ENCODE measurements around the gene GZF1.

GZF1 gene

GRCh38 chr20:23367770-23368169 lies 5.8 kb downstream of the GZF1 start:
- no peak overlapping the region for H2BK15ac ChIP-seq (replicated peaks; ENCODE audit: low read depth)
- H2BK5ac ChIP-seq (ENCODE audit: low read length), result no peak overlapping the region
- H4K8ac ChIP-seq (ENCODE audit: low read depth, low read length), result no peak overlapping the region
- H2BK120ac ChIP-seq (ENCODE audit: low read depth, low read length), result no peak overlapping the region
- H3K27ac ChIP-seq (ENCODE audit: low read depth, low read length), result no peak overlapping the region
- H3K4me2 ChIP-seq (ENCODE audit: low read length), result no peak overlapping the region
- no peak overlapping the region for H4K5ac ChIP-seq (ENCODE audit: low read length)
- H2AK5ac ChIP-seq (ENCODE audit: low read length), result no peak overlapping the region
- H3K4ac ChIP-seq (ENCODE audit: low read depth, low read length), result no peak overlapping the region
- H3K27me3 ChIP-seq (ENCODE audit: insufficient read depth, low read length, poor library complexity), result no peaks in the 10 kb centered on the region
- H3K79me2 ChIP-seq (ENCODE audit: control insufficient read depth, insufficient read depth, low read length), result peaks cover 36% of the 10 kb centered on the region
- H3K36me3 ChIP-seq (ENCODE audit: control insufficient read depth, insufficient read depth, low read length), result peaks cover 5% of the 10 kb centered on the region
- peaks cover 27% of the 10 kb centered on the region for H3K79me1 ChIP-seq (ENCODE audit: low read length)
- no peak overlapping the region for H3K9ac ChIP-seq (ENCODE audit: low read length)
- H3K18ac ChIP-seq (ENCODE audit: low read length), result no peak overlapping the region
- peaks cover 7% of the 10 kb centered on the region for H3K4me1 ChIP-seq (ENCODE audit: control insufficient read depth, low read depth, low read length)
- no peak for DNase-seq
- no peak overlapping the region for H3K23ac ChIP-seq (ENCODE audit: low read length)
- no peak overlapping the region for H3K4me3 ChIP-seq (ENCODE audit: low read length)
- H3K56ac ChIP-seq (ENCODE audit: low read length), result no peak overlapping the region

- peaks cover under 1% of the 10 kb centered on the region for H3K4me1 ChIP-seq (ENCODE audit: control insufficient read depth, low read depth, low read length)
- no peak overlapping the region for H3K4me2 ChIP-seq (ENCODE audit: low read length)
- no peak overlapping the region for H3K9ac ChIP-seq (ENCODE audit: low read length)
- H3K18ac ChIP-seq (ENCODE audit: low read length), result no peak overlapping the region
- no peak overlapping the region for H3K27ac ChIP-seq (ENCODE audit: low read depth, low read length)
- no peak overlapping the region for H2BK15ac ChIP-seq (replicated peaks; ENCODE audit: low read depth)
- H3K23ac ChIP-seq (ENCODE audit: low read length), result no peak overlapping the region
- H4K8ac ChIP-seq (ENCODE audit: low read depth, low read length), result no peak overlapping the region
- peaks cover 7% of the 10 kb centered on the region for H3K36me3 ChIP-seq (ENCODE audit: control insufficient read depth, insufficient read depth, low read length)
- no peak for DNase-seq
- peaks cover 29% of the 10 kb centered on the region for H3K79me2 ChIP-seq (ENCODE audit: control insufficient read depth, insufficient read depth, low read length)
- WGBS (ENCODE audit: extremely low coverage, insufficient coverage, low lambda C conversion rate), result no CpG with 5 or more reads among the region's 2 CpGs
- H2BK120ac ChIP-seq (ENCODE audit: low read depth, low read length), result no peak overlapping the region
- H2AK5ac ChIP-seq (ENCODE audit: low read length), result no peak overlapping the region
- no peaks in the 10 kb centered on the region for H3K27me3 ChIP-seq (ENCODE audit: insufficient read depth, low read length, poor library complexity)
- peaks cover 20% of the 10 kb centered on the region for H3K79me1 ChIP-seq (ENCODE audit: low read length)
- no peak overlapping the region for H2BK5ac ChIP-seq (ENCODE audit: low read length)
- no peak overlapping the region for H3K4me3 ChIP-seq (ENCODE audit: low read length)
- H3K4ac ChIP-seq (ENCODE audit: low read depth, low read length), result no peak overlapping the region
- no peak overlapping the region for H3K56ac ChIP-seq (ENCODE audit: low read length)
- H4K5ac ChIP-seq (ENCODE audit: low read length), result no peak overlapping the region
Measured at GRCh38 chr20:23368316-23369071, 6.5 kb downstream of the GZF1 start.

GRCh38 chr20:23369072-23369823 lies 7.3 kb downstream of the GZF1 start:
- no peak for DNase-seq
- no peaks in the 10 kb centered on the region for H3K4me1 ChIP-seq (ENCODE audit: control insufficient read depth, low read depth, low read length)
- H2BK120ac ChIP-seq (ENCODE audit: low read depth, low read length), result no peak overlapping the region
- no peak overlapping the region for H3K27ac ChIP-seq (ENCODE audit: low read depth, low read length)
- peaks cover 25% of the 10 kb centered on the region for H3K79me2 ChIP-seq (ENCODE audit: control insufficient read depth, insufficient read depth, low read length)
- H4K8ac ChIP-seq (ENCODE audit: low read depth, low read length), result no peak overlapping the region
- H3K4me3 ChIP-seq (ENCODE audit: low read length), result no peak overlapping the region
- no peak overlapping the region for H4K5ac ChIP-seq (ENCODE audit: low read length)
- peaks cover 8% of the 10 kb centered on the region for H3K36me3 ChIP-seq (ENCODE audit: control insufficient read depth, insufficient read depth, low read length)
- H3K27me3 ChIP-seq (ENCODE audit: insufficient read depth, low read length, poor library complexity), result no peaks in the 10 kb centered on the region
- H3K23ac ChIP-seq (ENCODE audit: low read length), result no peak overlapping the region
- no peak overlapping the region for H3K4me2 ChIP-seq (ENCODE audit: low read length)
- H3K79me1 ChIP-seq (ENCODE audit: low read length), result peaks cover 18% of the 10 kb centered on the region
- H2BK15ac ChIP-seq (replicated peaks; ENCODE audit: low read depth), result no peak overlapping the region
- H3K18ac ChIP-seq (ENCODE audit: low read length), result no peak overlapping the region
- no peak overlapping the region for H3K56ac ChIP-seq (ENCODE audit: low read length)
- no CpG with 5 or more reads among the region's 14 CpGs for WGBS (ENCODE audit: extremely low coverage, insufficient coverage, low lambda C conversion rate)
- no peak overlapping the region for H2BK5ac ChIP-seq (ENCODE audit: low read length)
- H3K9ac ChIP-seq (ENCODE audit: low read length), result no peak overlapping the region
- no peak overlapping the region for H2AK5ac ChIP-seq (ENCODE audit: low read length)
- H3K4ac ChIP-seq (ENCODE audit: low read depth, low read length), result no peak overlapping the region

- H3K36me3 ChIP-seq (ENCODE audit: control insufficient read depth, insufficient read depth, low read length), result peaks cover 9% of the 10 kb centered on the region
Measured at GRCh38 chr20:23370274-23370673, 8.3 kb downstream of the GZF1 start.

GRCh38 chr20:23370873-23371272 lies 8.9 kb downstream of the GZF1 start:
- no peak overlapping the region for H3K23ac ChIP-seq (ENCODE audit: low read length)
- H3K36me3 ChIP-seq (ENCODE audit: control insufficient read depth, insufficient read depth, low read length), result peaks cover 11% of the 10 kb centered on the region
- no peak for DNase-seq
- H4K5ac ChIP-seq (ENCODE audit: low read length), result no peak overlapping the region
- H2AK5ac ChIP-seq (ENCODE audit: low read length), result no peak overlapping the region
- H3K27ac ChIP-seq (ENCODE audit: low read depth, low read length), result no peak overlapping the region
- no peak overlapping the region for H3K4me3 ChIP-seq (ENCODE audit: low read length)
- H3K4me2 ChIP-seq (ENCODE audit: low read length), result no peak overlapping the region
- H3K56ac ChIP-seq (ENCODE audit: low read length), result no peak overlapping the region
- H3K4ac ChIP-seq (ENCODE audit: low read depth, low read length), result no peak overlapping the region
- H4K8ac ChIP-seq (ENCODE audit: low read depth, low read length), result no peak overlapping the region
- H3K79me2 ChIP-seq (ENCODE audit: control insufficient read depth, insufficient read depth, low read length), result peaks cover 12% of the 10 kb centered on the region
- no peaks in the 10 kb centered on the region for H3K27me3 ChIP-seq (ENCODE audit: insufficient read depth, low read length, poor library complexity)
- no peak overlapping the region for H2BK15ac ChIP-seq (replicated peaks; ENCODE audit: low read depth)
- no peak overlapping the region for H3K18ac ChIP-seq (ENCODE audit: low read length)
- no peak overlapping the region for H2BK120ac ChIP-seq (ENCODE audit: low read depth, low read length)
- H3K4me1 ChIP-seq (ENCODE audit: control insufficient read depth, low read depth, low read length), result no peaks in the 10 kb centered on the region
- H3K9ac ChIP-seq (ENCODE audit: low read length), result no peak overlapping the region
- no CpG with 5 or more reads among the region's 3 CpGs for WGBS (ENCODE audit: extremely low coverage, insufficient coverage, low lambda C conversion rate)
- no peak overlapping the region for H2BK5ac ChIP-seq (ENCODE audit: low read length)
- H3K79me1 ChIP-seq (ENCODE audit: low read length), result peaks cover 8% of the 10 kb centered on the region

More at GRCh38 chr20:23370274-23370673, 8.3 kb downstream of the GZF1 start:
- Histone ChIP-seq H4K5ac (ENCODE audit: low read length) (no peak overlapping the region), H3K79me1 (ENCODE audit: low read length) (peaks cover 12% of the 10 kb centered on the region), H3K4ac (ENCODE audit: low read depth, low read length) (no peak overlapping the region), H3K9ac (ENCODE audit: low read length) (no peak overlapping the region), H3K4me3 (ENCODE audit: low read length) (no peak overlapping the region), H3K27me3 (ENCODE audit: insufficient read depth, low read length, poor library complexity) (no peaks in the 10 kb centered on the region), H3K4me1 (ENCODE audit: control insufficient read depth, low read depth, low read length) (no peaks in the 10 kb centered on the region), H4K8ac (ENCODE audit: low read depth, low read length) (no peak overlapping the region), H2BK15ac (replicated peaks; ENCODE audit: low read depth) (no peak overlapping the region), H3K18ac (ENCODE audit: low read length) (no peak overlapping the region), H2AK5ac (ENCODE audit: low read length) (no peak overlapping the region), H3K27ac (ENCODE audit: low read depth, low read length) (no peak overlapping the region), H3K23ac (ENCODE audit: low read length) (no peak overlapping the region), H2BK120ac (ENCODE audit: low read depth, low read length) (no peak overlapping the region), H2BK5ac (ENCODE audit: low read length) (no peak overlapping the region), H3K56ac (ENCODE audit: low read length) (no peak overlapping the region), H3K4me2 (ENCODE audit: low read length) (no peak overlapping the region), H3K79me2 (ENCODE audit: control insufficient read depth, insufficient read depth, low read length) (peaks cover 16% of the 10 kb centered on the region)
- no CpG with 5 or more reads among the region's 5 CpGs for WGBS (ENCODE audit: extremely low coverage, insufficient coverage, low lambda C conversion rate)
- no peak for DNase-seq

Measured in mesendoderm (in vitro differentiated cells).